Measurements from ENCODE around the gene FER.
A peak's percentile ranks its signal among the peaks of the same experiment; 100 is the strongest.
"Not testable (repeated sequence)": the region's sequence is repeated elsewhere in the genome, so short reads cannot be mapped to it uniquely, and the experiment has no call there.

The FER gene

GRCh38 chr5:108881133-108881532, 133.4 kb downstream of the FER start:
- DNase-seq (ENCODE audit: low read depth): no peak

DNA sequence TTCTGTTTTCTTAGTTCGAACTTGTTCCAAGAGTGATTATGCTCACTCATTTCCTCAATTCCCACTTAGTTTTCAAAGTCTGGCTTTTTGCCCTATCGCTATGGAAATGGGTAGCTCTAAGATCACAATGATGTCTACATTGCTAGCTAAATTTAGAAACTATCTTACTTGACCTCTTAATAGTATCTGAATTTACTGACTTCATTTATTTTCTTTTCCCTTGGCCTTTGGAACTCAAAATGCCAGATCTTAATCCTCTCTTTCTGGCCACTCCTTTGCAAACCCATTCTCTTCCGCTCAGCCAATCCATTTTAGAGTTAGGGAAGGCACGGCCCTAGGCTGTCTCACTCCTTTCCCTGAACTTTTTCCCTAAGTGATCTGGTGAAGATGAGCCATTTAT, 137.0 kb downstream of the FER start:
- DNase-seq (ENCODE audit: low read depth): peak; percentile 20

- DNase-seq (ENCODE audit: low read depth): no peak
These were observed 150.6 kb downstream of the FER start for GRCh38 chr5:108898257-108898656.

- no peak for DNase-seq (ENCODE audit: low read depth)
These were observed 151.0 kb downstream of the FER start for GRCh38 chr5:108898707-108899106.

DNA sequence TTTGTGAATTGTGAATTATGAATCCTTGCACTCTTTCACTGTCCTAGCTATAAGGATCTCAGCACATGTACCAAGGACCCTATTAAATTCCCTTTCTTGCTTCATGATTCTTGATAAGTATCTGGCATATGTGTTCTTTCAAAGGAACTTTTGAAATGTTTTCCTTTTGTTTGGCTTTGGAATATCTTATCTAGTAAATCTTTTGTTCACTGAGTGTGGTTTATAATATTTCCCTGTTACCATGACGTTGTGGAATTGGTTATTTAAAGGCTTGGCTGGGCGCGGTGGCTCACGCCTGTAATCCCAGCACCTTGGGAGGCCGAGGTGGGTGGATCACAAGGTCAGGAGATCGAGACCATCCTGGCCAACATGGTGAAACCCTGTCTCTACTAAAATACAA, 151.5 kb downstream of the FER start:
- DNase-seq (ENCODE audit: low read depth): not testable (repeated sequence)

DNA sequence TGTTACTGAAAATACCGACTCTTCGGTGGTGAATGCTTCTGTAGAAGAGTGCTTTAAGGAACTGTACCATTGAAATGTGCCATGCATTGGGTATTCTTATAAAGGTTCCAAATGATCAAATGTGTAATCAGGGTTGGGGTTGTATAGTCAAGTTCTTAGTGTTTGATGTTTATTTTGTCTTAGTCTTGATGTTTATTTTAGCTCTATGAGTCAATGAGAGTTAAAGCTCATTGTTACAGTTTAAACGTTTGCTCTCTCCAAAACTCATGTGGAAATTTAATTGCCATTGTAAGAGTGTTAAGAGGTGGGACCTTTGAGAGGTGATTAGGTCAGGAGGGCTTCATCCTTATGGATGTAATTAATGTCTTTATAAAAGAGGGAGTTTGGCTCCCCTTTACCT, 153.0 kb downstream of the FER start:
- DNase-seq (ENCODE audit: low read depth): no peak

- no peak for DNase-seq (ENCODE audit: low read depth)
These were observed 158.1 kb downstream of the FER start for GRCh38 chr5:108905805-108906204.

DNA sequence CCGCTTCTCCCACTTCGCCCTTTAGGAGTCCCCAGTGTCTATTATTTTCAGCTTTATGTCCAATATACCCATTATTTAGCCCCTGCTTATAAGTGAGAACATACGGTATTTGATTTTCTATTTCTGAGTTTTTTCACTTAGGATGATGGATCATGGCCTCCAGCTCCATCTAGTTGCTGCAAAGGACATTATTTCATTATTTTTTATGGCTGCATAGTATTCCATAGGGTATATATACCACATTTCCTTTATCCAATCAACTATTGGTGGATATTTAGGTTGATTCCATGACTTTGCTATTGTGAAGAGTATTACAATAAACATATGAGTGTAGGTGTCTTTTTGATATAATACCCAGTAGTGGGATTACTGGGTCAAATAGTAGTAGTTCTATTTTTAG, 162.9 kb downstream of the FER start:
- no peak for DNase-seq (ENCODE audit: low read depth)

- DNase-seq (ENCODE audit: low read depth): no peak
These were observed 163.4 kb downstream of the FER start for GRCh38 chr5:108911055-108911454.

DNA sequence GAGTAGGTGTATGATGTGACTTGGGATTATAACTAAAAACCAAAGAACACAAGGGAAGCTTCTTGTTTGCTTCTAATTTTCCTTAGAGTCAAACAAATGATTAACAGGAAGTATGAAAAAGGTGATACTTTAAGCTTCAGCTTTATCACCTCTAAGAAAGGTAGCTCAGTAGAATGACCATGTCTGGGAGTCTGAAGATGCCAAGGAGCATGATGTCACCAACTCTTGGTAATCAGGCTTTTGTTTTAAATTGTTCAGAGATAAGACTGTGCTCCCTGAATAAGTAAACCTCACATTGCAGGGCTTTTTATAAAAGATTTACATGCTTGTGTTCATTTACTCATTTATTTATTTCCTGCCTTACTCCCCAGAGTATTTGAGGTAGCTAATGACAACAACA, 169.9 kb downstream of the FER start:
- DNase-seq (ENCODE audit: low read depth): no peak

DNA sequence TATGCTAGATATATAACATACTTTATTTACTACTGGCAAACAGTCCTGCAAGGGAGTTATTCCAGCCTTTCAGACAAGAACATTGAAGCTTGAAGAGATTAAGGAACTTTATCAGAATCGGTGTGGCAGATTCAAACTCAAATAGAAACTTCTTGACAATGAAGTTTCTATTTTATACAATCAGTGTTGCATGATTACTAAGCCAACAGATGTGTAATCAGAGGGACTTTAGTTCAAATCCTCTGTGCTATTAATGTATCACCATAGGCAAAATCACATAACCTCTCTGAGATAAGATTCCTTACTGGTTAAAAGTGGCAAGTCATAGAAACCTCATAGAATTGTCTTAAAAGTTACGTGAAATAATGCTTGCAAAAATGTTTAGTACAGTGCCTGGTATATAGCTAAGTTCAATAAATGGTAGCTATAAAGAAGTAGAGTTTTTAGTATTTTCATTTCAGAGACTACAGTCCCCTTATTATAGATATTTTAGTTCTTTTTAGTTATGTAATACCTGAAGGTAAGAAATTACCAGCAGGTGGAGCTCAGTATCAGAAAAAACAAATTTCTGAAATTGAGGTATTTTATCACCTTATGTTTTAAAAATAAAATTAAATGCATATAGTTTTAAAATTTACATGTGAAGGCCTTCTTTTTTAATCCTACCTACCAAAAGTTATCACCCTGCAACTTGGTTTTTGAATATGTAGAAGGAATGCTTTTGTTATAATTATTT, 172.1 kb downstream of the FER start:
- no peak for DNase-seq (ENCODE audit: low read depth)

- no peak for DNase-seq (ENCODE audit: low read depth)
These were observed 176.8 kb downstream of the FER start for GRCh38 chr5:108924457-108924961.

- no peak for DNase-seq (ENCODE audit: low read depth)
These were observed 177.4 kb downstream of the FER start for GRCh38 chr5:108925073-108925472.

- no peak for DNase-seq (ENCODE audit: low read depth)
These were observed 182.4 kb downstream of the FER start for GRCh38 chr5:108930107-108930506.

DNA sequence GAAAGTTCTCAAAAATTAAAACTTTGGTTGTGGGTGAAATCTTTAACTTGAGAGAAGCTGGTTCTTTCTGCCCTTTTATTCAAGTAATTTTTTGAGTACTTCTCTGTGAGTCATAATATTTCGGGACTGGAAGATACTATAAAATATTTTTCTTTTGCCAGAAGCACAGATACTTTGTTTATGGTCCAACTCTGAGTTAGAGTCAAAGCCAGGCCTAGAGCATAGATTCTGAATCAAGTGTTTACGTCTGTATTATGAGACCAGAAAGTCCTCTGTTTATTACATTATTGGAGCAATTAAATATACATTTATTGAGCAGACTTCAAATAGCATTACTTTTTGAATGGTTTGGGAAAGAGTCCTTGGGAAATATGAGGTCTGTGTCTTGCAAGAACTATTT, 187.9 kb downstream of the FER start:
- DNase-seq (ENCODE audit: low read depth): no peak

- DNase-seq (ENCODE audit: low read depth): no peak
These were observed 189.5 kb downstream of the FER start for GRCh38 chr5:108937221-108937620.

DNA sequence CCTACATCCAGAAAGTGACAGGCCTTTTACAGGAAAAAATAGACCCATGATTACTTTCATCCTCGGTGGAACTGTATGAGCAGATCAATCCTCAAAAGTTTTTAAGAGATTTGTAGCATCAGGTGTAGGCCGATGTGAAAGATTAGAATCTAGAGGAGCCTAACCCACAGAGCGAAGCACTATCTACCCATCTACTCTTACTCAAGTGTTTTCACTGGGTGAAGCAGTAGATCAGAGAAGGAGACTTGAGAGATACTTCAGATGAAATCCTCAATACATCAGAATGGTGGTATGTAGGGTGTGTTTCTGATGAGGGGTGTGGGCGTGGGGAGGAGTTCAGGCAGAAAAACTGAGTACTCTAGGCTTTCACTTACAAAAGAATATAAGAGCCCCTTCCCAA, 192.8 kb downstream of the FER start:
- no peak for DNase-seq (ENCODE audit: low read depth)

DNA sequence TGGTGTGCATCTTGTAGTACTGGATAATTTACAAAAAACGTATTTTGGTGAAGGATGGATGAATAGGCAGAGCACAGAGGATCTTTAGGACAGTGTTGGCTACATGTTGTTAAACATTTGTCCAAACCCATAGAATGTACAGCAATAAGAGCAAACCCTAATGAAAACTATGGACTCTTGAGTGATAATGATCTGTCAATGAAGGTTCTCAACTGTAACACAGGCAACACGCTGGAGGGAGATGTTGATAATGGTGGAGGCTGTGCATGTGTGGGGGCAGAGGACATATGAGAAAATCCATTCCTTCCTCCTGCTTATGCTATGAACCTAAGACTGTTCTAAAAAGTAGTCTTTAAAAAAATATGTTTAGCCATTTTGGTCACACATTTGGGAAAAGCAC, 194.0 kb downstream of the FER start:
- DNase-seq (ENCODE audit: low read depth): no peak

DNA sequence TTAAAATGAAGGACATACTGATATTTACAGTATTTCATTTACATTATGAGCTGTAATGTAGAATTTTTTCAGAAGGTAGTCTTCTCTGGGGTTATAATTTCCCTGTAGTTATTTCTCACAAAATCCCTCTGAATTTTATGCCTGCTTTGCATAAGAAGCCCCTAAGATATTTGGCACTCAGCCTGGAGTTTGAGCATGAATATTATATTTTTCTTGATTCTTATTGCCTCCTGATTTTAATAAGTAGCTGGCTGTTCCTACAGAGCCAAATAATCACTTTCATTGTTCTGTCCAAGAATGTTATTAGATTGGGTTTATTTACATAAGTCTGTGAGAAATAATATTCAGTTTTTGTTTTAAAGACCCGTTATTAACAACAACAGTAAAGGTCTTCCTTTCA, 195.0 kb downstream of the FER start:
- DNase-seq (ENCODE audit: low read depth): no peak

DNA sequence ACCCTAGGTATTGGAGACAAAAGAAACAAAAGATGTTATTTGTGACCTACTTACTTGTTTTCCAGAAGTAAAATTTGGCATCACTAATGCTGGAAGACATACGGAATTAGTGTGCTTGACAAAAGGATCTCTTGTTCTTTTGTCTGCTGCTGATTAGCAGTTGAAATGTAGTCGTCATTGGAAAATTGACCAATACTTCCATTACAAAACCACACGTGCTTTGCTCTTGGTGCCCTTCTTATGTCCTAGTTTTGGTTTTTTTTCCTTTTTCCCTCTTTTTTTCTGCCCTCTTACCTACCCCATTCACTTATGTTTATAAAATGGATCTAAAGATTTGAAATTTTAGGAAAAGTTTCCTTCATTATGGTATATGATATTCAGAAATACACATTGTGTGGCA, 197.4 kb downstream of the FER start:
- no peak for DNase-seq (ENCODE audit: low read depth)

- DNase-seq (ENCODE audit: low read depth): no peak
These were observed 198.3 kb downstream of the FER start for GRCh38 chr5:108946008-108946407.

GRCh38 chr5:108947164-108947563, 199.5 kb downstream of the FER start:
- DNase-seq (ENCODE audit: low read depth): no peak

DNA sequence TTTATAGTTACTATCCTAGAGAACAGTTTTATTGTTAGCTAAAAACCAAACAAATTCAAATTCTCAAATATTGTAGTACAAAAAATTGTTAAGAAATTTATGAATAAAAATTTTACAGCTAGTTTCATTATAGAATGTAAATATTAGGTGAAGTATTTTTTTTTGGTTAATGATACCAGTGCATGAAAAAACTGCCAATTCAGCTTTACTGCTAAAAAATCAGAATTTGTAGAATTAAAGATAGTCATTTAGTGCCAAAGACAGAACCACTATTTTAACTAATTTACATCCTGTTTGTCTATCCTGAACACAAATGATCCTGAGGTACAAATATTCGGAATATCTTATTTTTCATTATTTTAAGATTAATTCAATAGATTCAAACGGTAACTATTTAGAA, 202.6 kb downstream of the FER start:
- DNase-seq (ENCODE audit: low read depth): no peak

DNA sequence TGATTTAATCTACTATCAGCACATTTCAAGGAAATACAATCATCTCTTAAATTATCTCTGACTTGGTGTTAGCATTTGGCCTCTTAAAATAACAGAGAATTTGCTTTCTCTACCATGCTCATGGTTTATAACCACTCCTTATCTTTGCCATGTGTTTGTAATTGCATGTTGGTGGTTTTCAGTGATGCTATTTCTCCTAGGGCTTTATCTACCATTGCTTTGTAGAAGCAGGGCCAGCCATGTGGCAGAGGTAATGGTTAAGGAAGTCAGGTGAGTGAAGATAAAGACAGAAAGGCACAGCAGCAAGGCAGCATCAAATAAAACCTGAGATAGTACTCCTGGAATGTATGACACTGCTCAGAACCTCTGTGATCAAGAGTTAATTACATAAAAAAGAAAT, 206.2 kb downstream of the FER start:
- no peak for DNase-seq (ENCODE audit: low read depth)
